SU-DHL-6 (cell line): ENCODE results near the gene TK1.

Experiments used
- H2AFZ ChIP-seq: fragments of 200-600 bp; sonication (generic); 2 replicates; pipeline ENCODE4 v1.6.1; 2014; ENCODE audit warnings: low read depth, mild to moderate bottlenecking, moderate library complexity, mixed read lengths, antibody characterized with exemption, low read length; ENCODE audit not compliant: severe bottlenecking
- H3F3A ChIP-seq: fragments of 200-600 bp; shearing (Covaris generic); 2 replicates; pipeline ENCODE4 v1.6.0; 2016; ENCODE audit warnings: antibody characterized with exemption, mild to moderate bottlenecking; ENCODE audit not compliant: insufficient read depth
- H3K27ac ChIP-seq: fragments of 200-600 bp; sonication (generic); 2 replicates; pipeline ENCODE4 v1.5.1; 2016; ENCODE audit warnings: low read depth, mild to moderate bottlenecking, low read length, moderate library complexity, mixed read lengths
- H3K27me3 ChIP-seq: fragments of 200-600 bp; sonication (generic), shearing (Covaris generic); 2 replicates; pipeline ENCODE4 v1.6.0; 2014; ENCODE audit warnings: mild to moderate bottlenecking, low read length
- H3K36me3 ChIP-seq: fragments of 200-600 bp; sonication (generic); 2 replicates; pipeline ENCODE4 v1.6.1; 2014; ENCODE audit warnings: mild to moderate bottlenecking, low read length, mixed read lengths
- H3K4me2 ChIP-seq: fragments of 300-600, 200-600 bp; shearing (Covaris generic), sonication (generic); 2 replicates; pipeline ENCODE4 v1.6.0; 2014; ENCODE audit warnings: low read length, low read depth, mild to moderate bottlenecking; ENCODE audit not compliant: poor library complexity, severe bottlenecking
- H3K4me3 ChIP-seq: fragments of 200-600 bp; sonication (generic); 2 replicates; pipeline ENCODE4 v1.5.1; 2014; ENCODE audit warnings: antibody characterized with exemption, low read length, mild to moderate bottlenecking, mixed read lengths; ENCODE audit not compliant: insufficient read depth, poor library complexity, severe bottlenecking
- H3K79me2 ChIP-seq: fragments of 200-600 bp; sonication (generic); 2 replicates; pipeline ENCODE4 v1.6.1; 2014; ENCODE audit warnings: mild to moderate bottlenecking, low read length, moderate library complexity; ENCODE audit not compliant: insufficient read depth
- H3K9ac ChIP-seq: fragments of 200-600 bp; sonication (generic); 2 replicates; pipeline ENCODE4 v1.7.0; 2014; ENCODE audit warnings: mild to moderate bottlenecking, low read length
- H3K9me2 ChIP-seq: fragments of 200-600 bp; sonication (generic); replicated peaks from 2 replicates; pipeline ENCODE4 v1.6.1; 2014; ENCODE audit warnings: low read length; ENCODE audit not compliant: insufficient read depth
- H3K9me3 ChIP-seq: fragments of 200-600 bp; sonication (generic); 2 replicates; pipeline ENCODE4 v1.6.1; 2014; ENCODE audit warnings: low read length, mixed read lengths; ENCODE audit not compliant: insufficient read depth
- H4K20me1 ChIP-seq: fragments of 200-600 bp; sonication (generic); 2 replicates; pipeline ENCODE4 v1.6.1; 2014; ENCODE audit warnings: low read depth, mild to moderate bottlenecking, antibody characterized with exemption, low read length, moderate library complexity, mixed read lengths
- CTCF ChIP-seq: fragments of 200-600 bp; sonication (generic); IDR thresholded peaks from one replicate; pipeline ENCODE4 v1.5.1; 2017; ENCODE audit warnings: antibody characterized with exemption, mild to moderate bottlenecking, low read length, moderate library complexity; ENCODE audit not compliant: insufficient read depth, poor library complexity, severe bottlenecking
- EZH2phosphoT487 ChIP-seq: fragments of 200-600 bp; sonication (generic), shearing (Covaris generic); conservative IDR thresholded peaks from 2 replicates; pipeline ENCODE4 v1.6.1; 2018; ENCODE audit warnings: mild to moderate bottlenecking, antibody characterized with exemption, low read length, moderate library complexity, mixed read lengths

The TK1 gene

GRCh38 chr17:78143214-78144146, 43.4 kb downstream of the TK1 start:
- Histone ChIP-seq H3K27ac (peak overlapping the region; percentile 55; the same call in 1 of the 2 replicates), H3K4me2 (no peak overlapping the region), H3F3A (peaks cover 35% of the 10 kb centered on the region), H4K20me1 (no peaks in the 10 kb centered on the region), H3K9ac (no peak overlapping the region), H3K27me3 (no peaks in the 10 kb centered on the region), H3K4me3 (no peak overlapping the region), H2AFZ (no peak overlapping the region), H3K36me3 (no peaks in the 10 kb centered on the region), H3K9me3 (no peaks in the 10 kb centered on the region), H3K9me2 (no peaks in the 10 kb centered on the region), H3K79me2 (no peaks in the 10 kb centered on the region)
- no peak for TF ChIP-seq CTCF
- TF ChIP-seq EZH2phosphoT487, result no peak

GRCh38 chr17:78142119-78142861, 44.6 kb downstream of the TK1 start:
- Histone ChIP-seq H3K9me2 (no peaks in the 10 kb centered on the region), H4K20me1 (no peaks in the 10 kb centered on the region), H3K79me2 (no peaks in the 10 kb centered on the region), H3K27ac (no peak overlapping the region), H3K9me3 (no peaks in the 10 kb centered on the region), H3K4me2 (no peak overlapping the region), H3K4me3 (no peak overlapping the region), H3K36me3 (no peaks in the 10 kb centered on the region), H3F3A (peaks cover 35% of the 10 kb centered on the region), H3K9ac (no peak overlapping the region), H3K27me3 (no peaks in the 10 kb centered on the region), H2AFZ (no peak overlapping the region)
- TF ChIP-seq CTCF (no peak), EZH2phosphoT487 (no peak)

GRCh38 chr17:78141437-78142118, 45.3 kb downstream of the TK1 start:
- Histone ChIP-seq H3K79me2 (no peaks in the 10 kb centered on the region), H2AFZ (no peak overlapping the region), H3F3A (peaks cover 36% of the 10 kb centered on the region), H3K9me2 (no peaks in the 10 kb centered on the region), H4K20me1 (no peaks in the 10 kb centered on the region), H3K9me3 (no peaks in the 10 kb centered on the region), H3K36me3 (no peaks in the 10 kb centered on the region), H3K9ac (no peak overlapping the region), H3K4me3 (no peak overlapping the region), H3K27me3 (no peaks in the 10 kb centered on the region), H3K4me2 (no peak overlapping the region), H3K27ac (no peak overlapping the region)
- TF ChIP-seq CTCF (no peak), EZH2phosphoT487 (no peak)
